AG04449 (cell line): ENCODE results near the gene RPH3AL.
"Not testable (repeated sequence)": the region's sequence is repeated elsewhere in the genome, so short reads cannot be mapped to it uniquely, and the experiment has no call there.

Source experiments
- CTCF ChIA-PET: fragments of 350-600 bp; formaldehyde crosslinking; extraction: SDS; loops from one replicate; lab custom pipeline; 2021; ENCODE audit warnings: antibody characterized with exemption; lab: Yijun Ruan, JAX
- POLR2A ChIA-PET: fragments of 400-600, 350-600 bp; formaldehyde crosslinking; extraction: SDS; loops from one replicate; lab custom pipeline; 2020; ENCODE audit warnings: antibody characterized with exemption, inconsistent platforms; lab: Yijun Ruan, JAX
- DNase-seq: peaks from one replicate; pipeline ENCODE4 v3.0.0-alpha.2; 2010; ENCODE audit warnings: low read depth, low spot score
- H3K4me3 ChIP-seq: 2 replicates; pipeline ENCODE4 v1.5.1; 2011; ENCODE audit warnings: low read depth, mild to moderate bottlenecking, control low read depth, low read length
- TF ChIP-seq, protein P1 (sequence below): IDR thresholded peaks from one replicate; pipeline ENCODE4 v1.5.1; 2011; ENCODE audit warnings: mild to moderate bottlenecking, moderate library complexity, low read length, control low read depth, inconsistent platforms; ENCODE audit not compliant: insufficient read depth; ENCODE audit errors: missing control alignments

The RPH3AL gene

DNA sequence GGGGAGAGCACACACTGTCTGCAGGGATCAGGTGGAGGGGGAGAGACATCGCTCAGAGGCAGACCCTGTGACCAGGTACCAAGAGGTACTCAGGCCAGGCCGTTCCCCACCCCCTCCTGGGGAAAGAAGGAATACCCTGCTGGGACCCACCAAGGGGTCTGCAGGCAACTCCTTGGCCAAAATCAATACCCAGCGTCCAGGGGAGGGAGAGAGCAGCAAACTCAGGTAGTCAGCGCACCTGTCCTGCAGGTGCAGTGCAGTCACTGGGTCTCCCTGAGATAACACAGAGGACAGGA, 113.7 kb downstream of the RPH3AL start:
- no peak overlapping the region for H3K4me3 ChIP-seq
- TF ChIP-seq, protein P1, sequence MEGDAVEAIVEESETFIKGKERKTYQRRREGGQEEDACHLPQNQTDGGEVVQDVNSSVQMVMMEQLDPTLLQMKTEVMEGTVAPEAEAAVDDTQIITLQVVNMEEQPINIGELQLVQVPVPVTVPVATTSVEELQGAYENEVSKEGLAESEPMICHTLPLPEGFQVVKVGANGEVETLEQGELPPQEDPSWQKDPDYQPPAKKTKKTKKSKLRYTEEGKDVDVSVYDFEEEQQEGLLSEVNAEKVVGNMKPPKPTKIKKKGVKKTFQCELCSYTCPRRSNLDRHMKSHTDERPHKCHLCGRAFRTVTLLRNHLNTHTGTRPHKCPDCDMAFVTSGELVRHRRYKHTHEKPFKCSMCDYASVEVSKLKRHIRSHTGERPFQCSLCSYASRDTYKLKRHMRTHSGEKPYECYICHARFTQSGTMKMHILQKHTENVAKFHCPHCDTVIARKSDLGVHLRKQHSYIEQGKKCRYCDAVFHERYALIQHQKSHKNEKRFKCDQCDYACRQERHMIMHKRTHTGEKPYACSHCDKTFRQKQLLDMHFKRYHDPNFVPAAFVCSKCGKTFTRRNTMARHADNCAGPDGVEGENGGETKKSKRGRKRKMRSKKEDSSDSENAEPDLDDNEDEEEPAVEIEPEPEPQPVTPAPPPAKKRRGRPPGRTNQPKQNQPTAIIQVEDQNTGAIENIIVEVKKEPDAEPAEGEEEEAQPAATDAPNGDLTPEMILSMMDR, result no peak
- ChIA-PET CTCF (no interaction called here), POLR2A (no interaction called here)
- DNase-seq, result no peak

DNA sequence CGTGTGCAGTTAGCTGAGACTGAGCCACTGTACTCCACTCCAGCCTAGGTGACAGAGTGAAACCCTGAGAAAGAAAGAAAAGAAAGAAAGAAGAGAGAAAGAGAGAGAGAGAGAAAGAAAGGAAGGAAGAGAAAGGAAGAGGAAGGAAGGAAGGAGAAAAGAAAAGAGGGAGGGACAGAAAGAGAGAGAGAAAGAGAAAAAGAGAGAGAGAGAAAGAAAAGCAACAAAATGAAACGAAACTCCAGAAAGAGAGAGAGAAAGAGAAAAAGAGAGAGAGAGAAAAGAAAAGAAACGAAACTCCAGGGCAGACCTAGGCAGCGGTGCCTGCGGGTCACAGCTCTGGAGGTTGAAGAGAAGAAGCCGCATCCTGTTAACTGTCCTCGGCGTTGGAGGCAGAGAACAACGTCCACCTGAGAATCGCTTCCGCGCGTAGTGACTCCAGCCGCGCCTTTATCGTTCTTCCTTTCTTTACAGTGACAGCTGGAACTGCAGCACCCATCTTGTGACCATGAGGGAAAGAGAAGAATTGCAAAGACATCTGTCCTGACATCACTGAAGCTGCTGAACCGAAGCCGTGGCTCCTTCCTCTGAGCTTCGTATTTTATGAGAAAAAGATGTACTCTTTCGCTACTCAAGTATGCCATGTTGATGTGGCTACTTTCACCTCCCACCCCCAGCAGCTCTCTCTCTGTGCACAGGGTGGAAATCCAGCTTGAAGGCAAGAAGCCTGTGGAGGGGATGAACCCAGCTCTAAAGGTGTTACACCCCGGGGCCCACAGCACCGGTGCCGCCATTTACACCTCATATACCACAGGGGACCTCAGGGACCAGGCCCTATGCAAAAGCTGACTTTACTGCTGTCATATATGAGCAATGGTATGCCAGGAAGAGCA, 114.3 kb downstream of the RPH3AL start:
- TF ChIP-seq, protein P1, result no peak
- ChIA-PET CTCF (no interaction called here), POLR2A (interaction anchor here (0.5 kb wide), 1 partner anchor 35 kb away, joined by 4 read pairs; no protein-coding TSS in a partner anchor)
- no peak for DNase-seq
- H3K4me3 ChIP-seq, result no peak overlapping the region

DNA sequence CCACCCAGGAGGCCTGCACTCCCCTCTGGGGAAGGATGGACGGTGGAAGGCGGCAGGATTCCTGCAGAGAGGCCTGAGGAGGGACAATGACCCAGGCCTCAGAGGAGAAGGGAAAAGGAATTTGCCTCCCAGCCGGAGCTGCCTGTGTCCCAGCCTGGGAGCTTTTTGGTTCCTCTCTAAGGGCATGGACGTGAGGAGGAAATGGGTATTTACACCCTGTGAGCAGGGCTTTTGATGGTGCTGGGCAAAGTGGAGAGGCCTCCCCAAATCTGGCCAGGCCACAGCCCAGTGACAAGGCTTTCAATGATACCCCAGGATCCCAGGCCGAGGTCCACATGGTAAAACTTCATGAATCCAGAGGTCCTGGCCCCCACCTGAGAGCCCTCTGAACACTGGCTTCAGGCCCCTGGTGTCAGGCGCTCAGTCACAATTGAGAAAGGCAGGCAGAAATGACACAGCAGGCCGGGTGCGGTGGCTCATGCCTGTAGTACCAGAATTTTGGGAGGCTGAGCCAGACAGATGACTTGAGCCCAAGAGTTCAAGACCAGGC, 115.1 kb downstream of the RPH3AL start:
- POLR2A ChIA-PET, result no interaction called here
- TF ChIP-seq, protein P1, result no peak
- H3K4me3 ChIP-seq, result no peak overlapping the region
- CTCF ChIA-PET, result no interaction called here
- no peak for DNase-seq

DNA sequence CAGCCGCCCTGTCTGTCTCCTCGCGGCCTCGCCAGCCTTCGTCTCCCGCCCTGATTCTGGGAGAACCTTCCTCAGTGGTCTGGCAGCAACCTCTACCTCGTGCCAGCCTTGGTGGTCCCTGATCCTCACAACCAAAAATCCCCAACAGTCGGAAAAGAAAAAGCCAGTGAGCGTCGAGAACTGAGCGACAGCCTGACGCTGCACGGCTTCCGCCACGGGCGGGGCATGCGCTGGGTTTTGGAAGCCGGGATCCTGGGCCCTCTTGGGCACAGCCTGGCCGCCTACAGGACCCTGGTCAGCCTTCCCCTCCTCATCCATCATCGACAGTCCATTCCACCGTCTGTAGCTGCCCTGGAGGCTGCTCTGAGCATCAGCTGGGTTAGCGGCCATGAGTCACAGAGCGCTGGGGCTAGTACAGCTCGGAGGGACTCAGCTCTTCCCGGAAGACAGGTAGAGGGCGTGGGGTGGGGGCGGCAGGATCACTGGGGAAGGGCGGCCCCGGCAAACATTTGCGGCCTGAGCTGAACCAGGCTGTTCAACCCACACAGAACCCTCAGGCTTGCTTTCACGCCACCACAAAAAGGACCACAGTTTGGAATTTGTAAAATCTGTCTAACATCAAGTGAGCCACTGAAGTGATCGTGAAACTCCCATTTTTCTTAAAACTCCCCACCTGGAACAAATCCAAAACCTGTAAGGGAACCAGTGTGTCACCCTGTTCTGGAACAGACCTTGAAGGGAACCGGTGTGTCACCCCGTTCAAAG, 115.8 kb downstream of the RPH3AL start:
- POLR2A ChIA-PET, result no interaction called here
- no peak for DNase-seq
- H3K4me3 ChIP-seq, result no peak overlapping the region
- TF ChIP-seq, protein P1, result no peak
- CTCF ChIA-PET, result no interaction called here

DNA sequence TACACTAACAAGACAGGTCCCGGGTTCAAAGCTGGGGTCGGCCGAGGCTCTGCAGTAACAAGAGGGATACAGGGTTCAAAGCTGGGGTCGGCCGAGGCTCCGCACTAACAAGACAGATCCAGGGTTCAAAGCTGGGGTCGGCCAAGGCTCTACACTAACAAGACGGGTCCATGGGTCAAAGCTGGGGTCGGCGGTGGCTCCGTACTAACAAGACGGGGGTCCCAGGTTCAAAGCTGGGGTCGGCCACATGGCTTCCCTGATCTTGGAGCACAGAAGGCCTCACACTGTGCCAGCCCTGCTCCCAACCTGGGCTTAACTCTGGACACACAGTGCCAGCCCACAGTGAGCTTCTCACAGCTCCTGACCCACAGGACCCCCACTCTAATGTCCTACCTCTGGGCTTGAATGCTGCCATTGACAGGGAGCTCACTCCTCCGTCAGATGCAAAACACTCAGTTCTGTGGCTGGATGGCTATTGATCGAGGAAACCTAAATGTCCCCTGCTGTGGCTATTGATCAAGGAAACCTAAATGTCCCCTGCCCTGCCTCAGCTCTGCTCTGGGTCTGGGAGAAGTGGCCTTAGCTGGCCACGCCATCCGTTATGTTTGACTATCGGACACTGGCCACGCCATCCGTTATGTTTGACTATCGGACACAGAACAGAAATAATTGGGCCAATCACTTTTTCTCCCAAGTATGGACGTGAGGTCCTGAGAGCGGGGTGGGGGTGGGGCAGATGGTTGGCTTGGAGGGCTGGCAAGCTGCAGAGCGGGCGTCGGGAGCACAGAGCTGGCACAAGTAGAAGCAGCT, 116.6 kb downstream of the RPH3AL start:
- H3K4me3 ChIP-seq, result no peak overlapping the region
- ChIA-PET POLR2A (interaction anchor here (0.7 kb wide), 1 partner anchor 29 kb away, joined by 4 read pairs; no protein-coding TSS in a partner anchor), CTCF (interaction anchor here (0.7 kb wide), 1 partner anchor 761 kb away, joined by 3 read pairs; the partner anchor contains the start of gene TIMM22)
- DNase-seq, result no peak
- TF ChIP-seq, protein P1, result no peak

DNA sequence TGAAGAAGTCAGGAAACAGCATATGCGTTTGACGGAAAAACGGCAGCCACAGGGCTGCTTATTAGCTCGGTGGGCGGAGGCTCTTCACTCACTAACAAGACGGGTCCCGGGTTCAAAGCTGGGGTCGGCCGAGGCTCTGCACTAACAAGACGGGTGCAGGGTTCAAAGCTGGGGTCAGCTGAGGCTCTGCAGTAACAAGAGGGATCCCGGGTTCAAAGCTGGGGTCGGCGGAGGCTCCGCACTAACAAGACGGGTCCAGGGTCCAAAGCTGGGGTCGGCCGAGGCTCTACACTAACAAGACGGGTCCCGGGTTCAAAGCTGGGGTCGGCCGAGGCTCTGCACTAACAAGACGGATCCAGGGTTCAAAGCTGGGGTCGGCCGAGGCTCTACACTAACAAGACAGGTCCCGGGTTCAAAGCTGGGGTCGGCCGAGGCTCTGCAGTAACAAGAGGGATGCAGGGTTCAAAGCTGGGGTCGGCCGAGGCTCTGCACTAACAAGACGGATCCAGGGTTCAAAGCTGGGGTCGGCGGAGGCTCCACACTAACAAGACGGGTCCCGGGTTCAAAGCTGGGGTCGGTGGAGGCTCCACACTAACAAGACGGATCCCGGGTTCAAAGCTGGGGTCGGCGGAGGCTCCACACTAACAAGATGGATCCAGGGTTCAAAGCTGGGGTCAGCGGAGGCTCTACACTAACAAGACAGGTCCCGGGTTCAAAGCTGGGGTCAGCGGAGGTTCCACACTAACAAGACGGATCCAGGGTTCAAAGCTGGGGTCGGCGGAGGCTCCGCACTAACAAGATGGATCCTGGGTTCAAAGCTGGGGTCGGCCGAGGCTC, 117.4 kb downstream of the RPH3AL start:
- ChIA-PET POLR2A (interaction anchor here (0.7 kb wide), 1 partner anchor 28 kb away, joined by 4 read pairs; no protein-coding TSS in a partner anchor), CTCF (interaction anchor here (0.7 kb wide), 1 partner anchor 762 kb away, joined by 3 read pairs; the partner anchor contains the start of gene TIMM22)
- H3K4me3 ChIP-seq, DNase-seq: not testable (repeated sequence)

DNA sequence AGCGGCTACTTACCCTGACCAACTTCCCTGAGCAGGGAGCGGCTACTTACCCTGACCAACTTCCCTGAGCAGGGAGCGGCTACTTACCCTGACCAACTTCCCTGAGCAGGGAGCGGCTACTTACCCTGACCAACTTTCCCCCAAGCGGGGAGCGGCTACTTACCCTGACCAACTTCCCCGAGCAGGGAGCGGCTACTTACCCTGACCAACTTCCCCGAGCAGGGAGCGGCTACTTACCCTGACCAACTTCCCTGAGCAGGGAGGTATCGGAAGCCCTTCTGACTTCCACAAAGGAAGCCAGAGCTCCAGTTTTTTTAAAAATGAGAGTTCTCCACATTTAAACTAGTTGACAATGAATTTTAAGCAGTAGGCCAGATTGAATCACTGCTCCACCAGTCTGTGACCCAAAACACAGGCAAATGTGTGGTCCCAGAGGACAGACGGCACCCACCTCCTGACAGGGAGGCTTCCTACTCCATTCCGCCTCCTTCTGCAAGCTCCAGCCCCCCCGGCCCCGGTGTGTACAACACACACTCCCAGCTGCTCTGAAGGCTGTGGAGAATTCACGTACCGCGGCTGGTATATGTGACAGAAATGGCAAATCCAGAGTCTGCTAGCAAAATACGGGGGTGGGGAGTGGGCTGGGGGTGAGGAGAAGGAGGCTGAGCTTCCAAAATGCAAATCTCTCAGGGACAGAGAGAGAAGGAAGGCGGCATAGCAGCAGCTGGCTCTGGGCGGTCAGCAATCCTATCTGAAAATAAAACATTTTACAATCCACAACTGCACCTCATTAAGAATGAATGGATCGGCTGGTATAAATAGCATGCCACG, 118.2 kb downstream of the RPH3AL start:
- CTCF ChIA-PET, DNase-seq, POLR2A ChIA-PET, H3K4me3 ChIP-seq: not testable (repeated sequence)
